HepG2 (cell line): ENCODE data around the gene SRRT. TPM values are rescaled to one million over a fixed set of nuclear protein-coding genes. Genes with fewer than 3 reads are reported as not detected.
A peak's percentile ranks its signal among the peaks of the same experiment; 100 is the strongest.

Experiments
- ARHGAP35 ChIP-seq: sonication (generic); formaldehyde crosslinking; IDR thresholded peaks from 2 replicates; pipeline ENCODE4 v1.9.0; 2022; ENCODE audit warnings: mild to moderate bottlenecking, inconsistent platforms, moderate library complexity, missing genetic modification reagents, borderline replicate concordance
- CREB1 ChIP-seq, 2 experiments: fragments of 450-650 bp in 1 of 2; IDR thresholded peaks; 2 replicates each; pipeline ENCODE4 v1.6.1; 2016 to 2017; ENCODE audit warnings: control low read depth in 1 of 2, mild to moderate bottlenecking in 1 of 2, missing compliant biosample characterization in 1 of 2, missing genetic modification characterization in 1 of 2
- DNMT1 ChIP-seq: sonication (generic); formaldehyde crosslinking; IDR thresholded peaks from 2 replicates; pipeline ENCODE4 v1.5.1; 2020; ENCODE audit warnings: mild to moderate bottlenecking, missing genetic modification reagents
- FOXM1 ChIP-seq: sonication (generic); formaldehyde crosslinking; IDR thresholded peaks from 2 replicates; pipeline ENCODE4 v1.5.0; 2020; ENCODE audit warnings: missing genetic modification reagents
- MBD4 ChIP-seq: IDR thresholded peaks from 2 replicates; pipeline ENCODE4 v1.6.1; 2012; ENCODE audit warnings: low read length, inconsistent platforms, borderline replicate concordance
- MBNL3 ChIP-seq: fragments of 250-450 bp; sonication (Bioruptor Pico); conservative IDR thresholded peaks from 2 replicates; pipeline ENCODE4 v1.8.0; 2022; ENCODE audit warnings: mild to moderate bottlenecking, inconsistent platforms
- MEIS2 ChIP-seq: sonication (generic); formaldehyde crosslinking; IDR thresholded peaks from 2 replicates; pipeline ENCODE4 v1.9.0; 2021; ENCODE audit warnings: mild to moderate bottlenecking, missing genetic modification reagents
- MTF1 ChIP-seq: sonication (generic); formaldehyde crosslinking; IDR thresholded peaks from 2 replicates; pipeline ENCODE4 v1.5.0; 2020; ENCODE audit warnings: missing genetic modification reagents
- PRDM15 ChIP-seq: sonication (generic); formaldehyde crosslinking; IDR thresholded peaks from 2 replicates; pipeline ENCODE4 v1.4.0; 2020; ENCODE audit warnings: missing genetic modification reagents
- RAD21 ChIP-seq: fragments of 450-650 bp; formaldehyde crosslinking; IDR thresholded peaks from 2 replicates; pipeline ENCODE4 v1.5.0; 2020; ENCODE audit warnings: mild to moderate bottlenecking
- RBM39 ChIP-seq: fragments of 200-400 bp; formaldehyde crosslinking; IDR thresholded peaks from one replicate; pipeline ENCODE4 v1.6.1; 2018; ENCODE audit warnings: antibody characterized with exemption, mild to moderate bottlenecking, low read depth, low read length; ENCODE audit not compliant: poor library complexity, severe bottlenecking
- SALL2 ChIP-seq: sonication (generic); formaldehyde crosslinking; IDR thresholded peaks from 2 replicates; pipeline ENCODE4 v1.8.1; 2023; ENCODE audit warnings: mild to moderate bottlenecking, missing genetic modification reagents, inconsistent platforms
- SNAI1 ChIP-seq: sonication (generic); formaldehyde crosslinking; IDR thresholded peaks from 2 replicates; pipeline ENCODE4 v1.5.0; 2020; ENCODE audit warnings: mild to moderate bottlenecking, missing genetic modification reagents, borderline replicate concordance
- SPEN ChIP-seq: sonication (generic); formaldehyde crosslinking; IDR thresholded peaks from 2 replicates; pipeline ENCODE4 v1.5.1; 2020; ENCODE audit warnings: low read depth, mild to moderate bottlenecking, missing genetic modification reagents
- TFDP2 ChIP-seq: sonication (generic); formaldehyde crosslinking; IDR thresholded peaks from 2 replicates; pipeline ENCODE4 v1.4.0; 2020; ENCODE audit warnings: missing genetic modification reagents
- TIGD3 ChIP-seq: sonication (generic); formaldehyde crosslinking; IDR thresholded peaks from 2 replicates; pipeline ENCODE4 v1.5.1; 2020; ENCODE audit warnings: mild to moderate bottlenecking, missing genetic modification reagents, borderline replicate concordance
- ZNF121 ChIP-seq: sonication (generic); formaldehyde crosslinking; IDR thresholded peaks from 2 replicates; pipeline ENCODE4 v1.5.0; 2020; ENCODE audit warnings: mild to moderate bottlenecking, missing genetic modification reagents
- ZNF446 ChIP-seq: sonication (generic); formaldehyde crosslinking; IDR thresholded peaks from 2 replicates; pipeline ENCODE4 v1.5.0; 2020; ENCODE audit warnings: mild to moderate bottlenecking, missing genetic modification reagents
- ZNF501 ChIP-seq: sonication (generic); formaldehyde crosslinking; IDR thresholded peaks from 2 replicates; pipeline ENCODE4 v1.5.1; 2020; ENCODE audit warnings: mild to moderate bottlenecking, moderate library complexity, missing genetic modification reagents
- ZNF547 ChIP-seq: sonication (generic); formaldehyde crosslinking; IDR thresholded peaks from 2 replicates; pipeline ENCODE4 v1.5.1; 2020; ENCODE audit warnings: mild to moderate bottlenecking, missing genetic modification reagents
- ZNF691 ChIP-seq: sonication (generic); formaldehyde crosslinking; IDR thresholded peaks from 2 replicates; pipeline ENCODE4 v1.4.0; 2020; ENCODE audit warnings: missing genetic modification reagents, low read depth, mild to moderate bottlenecking, borderline replicate concordance
- ZNF724P ChIP-seq: sonication (generic); formaldehyde crosslinking; IDR thresholded peaks from 2 replicates; pipeline ENCODE4 v1.8.0; 2022; ENCODE audit warnings: missing genetic modification reagents, borderline replicate concordance
- polyA plus RNA-seq, 8 experiments: library from polyadenylated mRNA; depleted of rRNA in 3 of 8; stranded (reverse) in 7 of 8; unstranded in 1 of 8; fragments of >200 nt; fragmentation: Illumina TruSeq in 4 of 8; extraction: Trizol in 4 of 8; gene quantifications; 2 replicates each; pipeline versions ENCODE4 v1.2.1 to v1.2.3, GENCODE V29; 2011 to 2016; ENCODE audit warnings: low read depth in 4 of 8, missing spikeins in 1 of 8, mixed read lengths in 1 of 8; ENCODE audit not compliant: insufficient read depth in 1 of 8
- total RNA-seq, 5 experiments: library from RNA; depleted of rRNA; stranded (reverse); fragments of >200 nt; fragmentation: Illumina TruSeq; extraction: Trizol; gene quantifications; 2 replicates each; pipeline ENCODE4 v1.2.3, GENCODE V29; 2016; ENCODE audit warnings: low read depth in 1 of 5

SRRT gene
- total and polyA plus RNA-seq, 2 of the 13 experiments (the other 11 are each of a cell fraction or from before 2014, with no cell fraction given) = 26.2 to 106 TPM

- TF ChIP-seq RBM39 = peak; percentile 11
- TF ChIP-seq ARHGAP35 (CRISPR knock-in tag) = peak; percentile 21; the same call in 1 of the 2 replicates
- peak; percentile 83 for TF ChIP-seq TIGD3 (CRISPR knock-in tag)
- TF ChIP-seq MBD4 = no peak
- TF ChIP-seq DNMT1 (CRISPR knock-in tag) = peak; percentile 62; the same call in 1 of the 2 replicates
- peak; percentile 13; the same call in 1 of the 2 replicates for TF ChIP-seq ZNF121
- TF ChIP-seq SPEN (CRISPR knock-in tag) = peak; percentile 91
- no peak; the same call in 1 of the 2 replicates for TF ChIP-seq MTF1 (CRISPR knock-in tag)
- 0 out of 2 replicates have a peak, but pooled peaks have one; percentile 83 for TF ChIP-seq ZNF547 (CRISPR knock-in tag)
- TF ChIP-seq MEIS2 (CRISPR knock-in tag) = peak; percentile 60
- TF ChIP-seq SNAI1 = peak; percentile 67
- no peak for TF ChIP-seq ZNF501 (CRISPR knock-in tag)
- no peak; the same call in 1 of the 2 replicates for TF ChIP-seq TFDP2 (CRISPR knock-in tag)
- TF ChIP-seq ZNF724P = peak; percentile 94
- TF ChIP-seq RAD21 (CRISPR knock-in tag) = peak; percentile 57
- TF ChIP-seq CREB1 (IDR thresholded peaks at IDR 0.05) = no peak
- TF ChIP-seq CREB1 (CRISPR knock-in tag; IDR thresholded peaks at IDR 0.05) = no peak
- no peak; the same call in 1 of the 2 replicates for TF ChIP-seq SALL2 (CRISPR knock-in tag)
- peak; percentile 93 for TF ChIP-seq ZNF446 (CRISPR knock-in tag)
- no peak for TF ChIP-seq MBNL3 (CRISPR knock-in tag)
- TF ChIP-seq ZNF691 (CRISPR knock-in tag) = 0 out of 2 replicates have a peak, but pooled peaks have one; percentile 24
- TF ChIP-seq FOXM1 (CRISPR knock-in tag) = peak; percentile 90
- TF ChIP-seq PRDM15 (CRISPR knock-in tag) = 0 out of 2 replicates have a peak, but pooled peaks have one; percentile 40
Observed at GRCh38 chr7:100888988-100889750, 14.3 kb downstream of the SRRT start, which contains the start of gene UFSP1 (continued).
